Activated CD8-positive, alpha-beta memory T cell treated with anti-CD3 and anti-CD28 coated beads, Interleukin-2, amount 50 U/mL, for 1 hour (primary cell): ENCODE data around the gene TPST2.

Experiments
- DNase-seq: peaks from one replicate; pipeline ENCODE4 v3.0.0-alpha.2; 2020; ENCODE audit errors: extremely low read depth

TPST2 gene

DNA sequence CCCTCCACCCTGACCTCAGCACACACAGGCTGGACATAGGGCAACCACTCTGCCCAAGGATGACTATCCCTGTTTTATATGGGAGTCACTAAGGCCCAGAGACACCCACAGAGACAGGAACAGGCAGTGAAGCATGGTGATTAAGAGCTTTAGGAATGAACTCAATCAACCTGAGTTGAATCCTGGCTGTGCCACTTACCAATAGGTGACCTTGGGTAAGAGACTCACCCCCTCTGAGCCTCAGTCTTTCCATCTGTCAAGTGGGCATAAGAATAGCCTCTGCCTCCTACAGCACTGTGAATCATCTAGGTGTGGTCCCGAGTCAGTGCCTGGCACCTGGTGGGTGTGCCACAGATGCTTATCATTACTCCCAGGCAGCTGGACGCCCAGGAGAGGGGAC, 21.1 kb upstream of the TPST2 start:
- no peak for DNase-seq

DNA sequence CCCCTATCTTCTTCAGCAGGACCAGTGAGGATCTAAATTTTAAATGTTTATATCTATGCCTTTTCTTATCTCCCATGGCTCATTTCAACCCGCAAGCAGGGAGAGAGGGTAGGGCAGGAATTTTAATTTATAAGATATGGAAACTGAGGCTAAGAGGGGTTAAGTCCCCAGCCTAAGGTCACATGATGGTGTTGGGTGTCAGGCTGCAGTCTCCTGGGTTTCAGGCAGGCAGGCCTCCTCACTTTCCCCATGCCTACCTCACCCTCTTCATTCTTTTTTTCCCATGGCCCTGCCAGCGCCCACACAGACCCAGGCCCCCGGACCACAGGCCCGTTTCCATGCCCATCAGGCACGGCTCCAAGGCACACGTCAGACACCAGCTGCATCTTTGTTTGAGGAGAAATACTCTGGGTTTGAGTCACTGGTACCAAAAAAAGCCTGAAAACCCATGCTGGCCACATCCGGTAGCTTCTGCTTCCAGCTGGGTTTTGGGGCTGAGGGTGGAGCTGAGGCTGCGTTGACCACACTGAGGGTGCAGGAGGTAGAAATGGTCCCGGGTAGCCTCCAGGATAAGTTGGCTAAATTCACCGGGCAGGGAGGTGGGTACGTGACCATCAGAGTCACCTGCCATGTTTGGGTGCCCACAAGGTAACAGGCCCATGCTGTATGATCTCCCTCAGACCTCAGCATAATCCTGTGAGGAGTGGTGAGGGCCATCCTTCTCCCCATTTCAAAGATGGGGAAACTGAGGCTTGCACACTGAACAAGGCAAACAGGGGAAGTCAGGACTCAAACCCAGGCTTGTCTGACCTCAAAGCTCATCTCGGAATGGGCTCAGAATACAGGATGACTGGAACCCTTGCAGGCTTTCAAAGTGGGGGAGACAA, 20.4 kb upstream of the TPST2 start:
- no peak for DNase-seq

DNA sequence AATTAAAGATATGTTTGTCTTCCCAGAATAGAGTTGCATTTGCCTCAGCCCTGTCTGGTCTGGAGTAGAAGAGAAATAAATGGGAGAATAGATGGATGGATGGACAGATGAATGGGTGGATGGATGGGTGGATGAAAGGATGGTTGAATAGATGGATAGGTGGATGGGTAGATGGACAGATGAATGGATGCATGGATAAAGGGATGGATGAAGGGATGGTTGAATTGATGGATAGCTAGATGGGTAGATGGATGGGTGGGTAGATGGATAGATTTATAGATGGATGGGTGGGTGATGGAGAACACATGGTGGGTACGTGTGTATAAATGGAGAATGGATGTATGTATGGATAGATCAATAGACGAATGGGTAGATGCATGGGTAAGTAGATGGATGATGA, 19.4 kb upstream of the TPST2 start:
- no peak for DNase-seq

DNA sequence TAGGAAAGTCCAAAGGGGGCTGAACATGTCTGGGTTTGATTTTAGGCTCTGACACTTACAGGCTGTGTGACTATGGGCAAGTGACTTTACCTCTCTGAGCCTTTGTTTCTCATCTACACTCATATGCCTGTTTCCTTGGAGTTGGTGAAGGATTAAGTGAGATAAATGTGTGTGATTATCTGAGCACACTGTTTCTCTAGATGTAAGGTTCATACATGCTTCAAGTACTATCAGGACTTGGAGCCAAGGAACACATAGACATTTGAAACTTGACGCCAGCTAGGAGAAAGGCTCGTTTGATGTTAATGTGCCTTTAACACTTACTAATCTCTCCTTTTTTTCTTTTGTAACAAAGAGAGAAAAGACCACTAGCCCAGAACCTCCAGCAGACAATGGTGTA, 18.2 kb upstream of the TPST2 start:
- DNase-seq = no peak

DNA sequence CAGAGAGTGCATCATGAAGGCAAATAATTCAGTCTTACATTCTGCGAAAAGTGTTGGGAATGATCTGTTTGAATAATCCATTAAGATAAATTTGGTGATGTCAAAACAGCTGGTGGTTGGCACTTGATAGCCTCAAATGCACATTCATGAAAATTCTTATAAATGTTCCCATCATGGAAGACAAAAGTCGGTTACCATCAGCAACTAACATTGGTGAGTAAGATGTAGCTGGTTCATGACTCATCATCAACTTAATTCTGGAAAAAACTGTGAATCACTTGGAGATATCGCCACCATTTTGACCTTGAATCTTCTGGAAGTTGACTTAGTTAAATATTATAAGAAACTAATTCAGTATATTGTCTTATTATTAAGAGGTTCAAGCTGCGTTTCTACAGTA, 16.7 kb upstream of the TPST2 start:
- DNase-seq = no peak

DNA sequence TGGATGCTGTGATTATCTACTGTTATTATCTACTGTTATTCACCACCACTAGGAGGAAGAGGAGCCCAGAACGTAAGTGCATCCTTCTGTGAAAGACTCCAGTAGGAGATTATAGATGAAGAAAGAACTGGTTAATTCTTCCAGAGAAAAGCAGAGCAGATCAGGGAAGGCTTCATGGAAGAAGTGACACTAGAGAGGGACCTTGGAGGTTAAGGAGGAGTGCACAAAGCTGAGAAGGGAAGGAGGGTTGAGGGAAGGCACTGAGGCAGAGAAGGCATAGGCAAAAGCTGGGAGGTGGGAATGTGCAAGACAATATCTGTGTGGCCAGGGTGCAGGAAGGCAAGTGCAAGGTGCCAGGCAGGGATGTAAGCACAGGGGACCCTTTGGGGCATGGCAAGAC, 14.4 kb upstream of the TPST2 start:
- DNase-seq = no peak

DNA sequence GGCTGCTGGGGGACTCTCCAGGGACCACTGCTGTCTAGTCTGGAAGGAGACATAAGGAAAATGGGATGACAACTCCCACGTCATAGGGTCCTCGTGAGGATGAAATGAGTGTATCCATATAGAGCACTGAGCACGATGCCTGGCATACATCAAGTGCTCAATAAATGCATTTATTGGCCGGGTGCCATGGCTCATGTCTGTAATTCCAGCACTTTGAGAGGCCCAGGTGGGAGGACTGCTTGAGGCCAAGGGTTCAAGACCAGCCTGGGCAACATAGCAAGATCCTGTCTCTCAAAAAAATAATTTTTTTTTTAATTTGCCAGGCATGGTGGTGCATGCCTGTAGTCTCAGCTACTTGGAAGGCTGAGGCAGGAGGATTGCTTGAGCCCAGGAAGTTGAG, 12.2 kb upstream of the TPST2 start:
- no peak for DNase-seq

DNA sequence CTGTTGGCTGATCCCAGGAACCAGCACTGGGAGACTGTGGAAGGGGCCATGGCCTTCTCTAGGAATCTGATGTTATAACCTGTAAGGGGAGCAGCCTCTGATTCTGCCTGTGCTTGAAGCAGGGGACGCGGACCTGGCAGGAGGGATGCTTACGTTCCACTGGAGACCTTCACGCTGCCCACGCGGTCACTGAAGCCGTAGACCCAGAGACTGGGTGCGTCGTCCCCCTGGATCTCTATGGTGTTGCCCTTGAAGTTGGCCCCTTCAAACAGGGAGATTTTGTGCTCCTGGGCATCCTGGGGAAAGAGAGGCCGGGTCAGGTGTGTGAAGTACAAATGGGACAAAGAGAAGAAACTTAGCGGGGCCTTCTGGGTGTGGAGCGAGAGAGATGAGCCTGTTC, 11.8 kb upstream of the TPST2 start:
- no peak for DNase-seq

DNA sequence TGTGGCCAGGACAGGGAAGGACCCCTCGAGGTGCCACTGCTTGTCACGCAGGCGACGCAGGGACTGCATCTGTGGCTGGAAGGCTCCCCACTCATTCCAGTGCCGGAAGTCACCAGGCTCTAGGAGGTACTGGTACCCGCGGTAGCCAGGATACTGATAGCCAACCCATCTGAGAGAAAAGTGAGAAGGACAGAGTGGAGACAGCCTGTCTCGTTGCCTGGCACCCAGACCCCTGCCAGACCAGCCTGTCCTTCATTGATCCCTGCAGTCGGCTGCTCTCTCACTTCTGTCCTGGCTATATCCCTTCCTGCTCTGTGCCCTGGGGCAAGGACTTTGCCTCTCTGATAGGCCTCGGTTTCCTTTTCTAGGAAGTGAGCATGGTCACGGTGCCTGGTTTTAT, 9.6 kb upstream of the TPST2 start:
- no peak for DNase-seq

DNA sequence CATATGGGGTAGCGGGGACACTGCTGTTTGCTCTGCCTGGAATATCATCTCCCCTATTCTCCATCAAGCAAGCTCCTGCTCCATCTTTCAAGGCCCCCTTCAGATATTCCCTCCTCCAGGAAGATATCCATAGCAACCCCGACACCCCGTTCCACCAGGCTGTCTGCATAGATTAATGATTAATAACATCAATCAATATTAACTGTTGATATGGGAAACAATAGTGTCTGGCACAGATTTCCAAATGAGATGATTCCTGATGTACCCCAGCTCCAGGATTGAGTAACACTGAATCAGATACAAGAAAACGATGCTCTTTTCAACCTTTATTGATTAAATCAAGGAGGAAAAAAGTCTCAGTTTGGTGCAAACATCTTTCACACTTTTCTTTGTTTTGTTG, 7.5 kb upstream of the TPST2 start:
- DNase-seq = no peak

DNA sequence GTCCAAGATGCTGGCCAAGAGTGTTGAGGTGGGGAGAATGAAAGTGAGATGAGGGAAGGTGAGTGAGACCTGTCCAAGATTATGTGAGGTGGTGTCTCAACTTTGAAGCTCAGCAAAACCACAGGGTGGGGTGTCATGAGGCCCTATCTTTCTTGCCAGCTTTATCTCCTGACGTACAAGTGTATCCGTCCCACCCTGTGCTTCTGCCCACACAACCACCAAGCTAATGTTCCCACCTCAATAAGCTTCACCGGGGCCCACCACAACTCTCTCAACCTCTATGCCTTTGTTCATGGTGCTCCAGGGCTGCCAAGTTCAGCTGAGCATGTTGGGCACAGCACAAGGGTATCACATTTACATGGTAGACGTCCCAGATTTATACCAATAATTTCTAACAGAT, 7.1 kb upstream of the TPST2 start:
- peak; percentile 47 for DNase-seq

DNA sequence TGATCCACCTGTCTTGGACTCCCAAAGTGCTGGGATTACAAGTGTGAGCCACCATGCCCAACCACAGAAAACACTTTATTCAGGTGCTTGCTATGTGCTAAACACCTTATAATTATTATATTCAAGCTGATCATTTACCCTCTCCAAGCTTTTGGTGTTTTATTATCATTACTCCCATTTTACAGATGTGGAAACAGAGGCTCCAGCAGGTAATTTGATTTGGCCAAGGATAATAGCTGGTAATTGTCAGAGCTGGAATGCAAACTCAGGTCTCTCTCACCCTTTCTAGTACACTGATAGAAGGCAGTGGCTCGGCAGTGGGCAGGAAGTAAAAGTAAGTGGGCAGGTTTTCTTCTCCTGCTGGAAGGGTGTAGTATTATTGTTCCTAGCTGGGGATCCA, 3.8 kb upstream of the TPST2 start:
- no peak for DNase-seq

DNA sequence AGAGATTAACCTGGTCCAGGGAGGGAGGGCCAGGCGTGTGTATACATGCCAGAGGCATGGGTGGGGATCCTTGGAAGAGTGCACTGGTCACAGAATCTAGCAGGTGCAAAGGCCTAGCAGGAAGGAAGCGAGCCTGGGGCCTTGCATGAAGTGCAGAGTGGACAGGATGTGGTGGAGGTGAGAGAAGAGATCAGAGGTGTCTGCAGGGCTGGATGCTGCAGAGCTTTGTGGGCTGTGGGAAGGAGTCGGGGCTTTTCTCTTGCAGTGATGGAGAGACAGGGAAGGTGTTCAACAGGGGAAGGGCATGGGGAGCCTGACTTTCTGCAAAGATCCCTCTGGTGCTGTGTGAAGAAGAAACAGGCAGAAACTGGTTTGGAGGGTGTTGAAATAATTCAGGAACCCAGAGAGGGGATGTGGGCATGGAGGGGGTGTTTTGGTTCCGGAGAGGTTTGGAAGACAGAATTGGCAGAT, 2.5 kb upstream of the TPST2 start:
- DNase-seq = no peak

DNA sequence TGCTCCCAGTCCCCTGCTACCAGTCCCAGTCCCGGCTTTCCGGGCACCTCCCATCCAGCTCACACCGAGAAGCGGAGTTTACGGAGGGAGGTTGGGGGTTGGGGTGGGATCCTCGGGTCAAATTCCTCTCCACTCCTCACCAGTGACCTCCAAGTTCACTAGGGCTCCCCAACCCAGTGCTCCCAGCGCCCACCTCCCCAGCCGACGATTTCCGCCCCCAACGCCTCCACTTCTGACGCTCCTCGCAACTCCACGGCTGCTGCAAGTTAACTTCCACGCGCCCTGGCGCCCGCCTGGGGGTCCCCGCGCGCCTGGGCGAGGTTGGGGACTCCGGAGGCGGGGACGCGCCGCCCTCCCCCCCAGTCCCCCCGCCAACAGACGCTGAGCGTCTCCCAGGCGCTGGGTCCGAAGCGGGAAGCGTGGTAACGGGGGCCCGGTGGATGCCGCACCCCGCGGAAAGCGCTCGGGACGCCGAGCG, 526 bp downstream of the TPST2 start:
- DNase-seq = no peak

DNA sequence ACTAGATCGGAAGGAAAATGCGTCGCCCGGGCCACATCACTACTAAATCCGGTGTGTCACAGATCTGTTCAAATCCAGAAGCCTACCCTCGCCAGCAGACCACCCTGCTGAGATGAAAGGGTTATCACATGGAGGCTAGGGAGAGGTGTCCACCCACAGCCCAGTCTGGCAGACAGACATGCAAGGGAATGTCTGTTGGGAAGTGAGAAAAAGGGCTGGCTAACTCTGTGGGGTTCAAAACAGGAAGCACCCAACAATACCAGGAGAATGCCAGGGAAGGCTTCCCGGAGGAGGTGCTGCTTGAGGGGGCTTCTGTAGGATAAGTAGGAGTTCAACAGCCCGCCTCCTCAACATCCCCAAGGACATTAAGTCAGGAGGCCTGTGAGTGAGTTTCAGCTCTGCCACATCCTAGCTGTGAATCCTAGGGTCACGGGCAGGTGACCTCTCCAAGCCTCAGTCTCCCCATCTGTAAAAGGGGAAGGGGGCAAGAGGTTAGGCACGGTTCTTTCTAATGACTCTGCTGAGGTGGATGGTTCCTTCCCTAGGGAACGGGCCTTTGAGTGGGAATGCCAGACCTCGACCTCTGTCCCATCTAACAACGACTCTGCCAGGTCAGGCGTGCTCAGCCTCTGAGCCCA, 1.1 kb downstream of the TPST2 start:
- DNase-seq = no peak

DNA sequence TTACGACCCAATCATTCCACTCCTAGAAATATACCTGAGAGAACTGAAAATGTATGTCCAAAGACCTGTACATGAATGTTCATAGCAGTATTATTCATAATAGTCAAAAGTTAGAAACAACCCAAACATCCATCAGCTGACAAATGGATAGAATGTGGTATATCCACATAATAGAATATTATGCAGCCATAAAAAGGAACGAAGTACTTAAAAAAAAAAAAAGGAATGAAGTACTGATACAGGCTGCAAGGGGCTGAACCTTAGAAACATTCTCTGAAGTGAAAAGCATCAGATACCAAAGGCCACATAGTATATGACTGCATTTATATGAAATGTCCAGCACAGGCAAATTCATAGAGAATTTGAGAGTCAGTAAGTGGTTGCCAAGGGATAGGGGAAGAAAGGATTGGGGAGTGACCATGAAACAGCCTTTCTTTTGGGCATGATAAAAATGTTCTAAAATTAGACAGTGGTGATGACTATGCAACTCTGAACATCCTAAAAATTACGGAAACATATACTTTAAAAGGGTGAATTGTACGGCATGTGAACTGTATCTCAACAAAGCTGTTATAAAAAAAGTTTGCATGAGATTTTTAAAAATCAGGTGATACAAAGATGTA, 1.8 kb downstream of the TPST2 start:
- DNase-seq = no peak

DNA sequence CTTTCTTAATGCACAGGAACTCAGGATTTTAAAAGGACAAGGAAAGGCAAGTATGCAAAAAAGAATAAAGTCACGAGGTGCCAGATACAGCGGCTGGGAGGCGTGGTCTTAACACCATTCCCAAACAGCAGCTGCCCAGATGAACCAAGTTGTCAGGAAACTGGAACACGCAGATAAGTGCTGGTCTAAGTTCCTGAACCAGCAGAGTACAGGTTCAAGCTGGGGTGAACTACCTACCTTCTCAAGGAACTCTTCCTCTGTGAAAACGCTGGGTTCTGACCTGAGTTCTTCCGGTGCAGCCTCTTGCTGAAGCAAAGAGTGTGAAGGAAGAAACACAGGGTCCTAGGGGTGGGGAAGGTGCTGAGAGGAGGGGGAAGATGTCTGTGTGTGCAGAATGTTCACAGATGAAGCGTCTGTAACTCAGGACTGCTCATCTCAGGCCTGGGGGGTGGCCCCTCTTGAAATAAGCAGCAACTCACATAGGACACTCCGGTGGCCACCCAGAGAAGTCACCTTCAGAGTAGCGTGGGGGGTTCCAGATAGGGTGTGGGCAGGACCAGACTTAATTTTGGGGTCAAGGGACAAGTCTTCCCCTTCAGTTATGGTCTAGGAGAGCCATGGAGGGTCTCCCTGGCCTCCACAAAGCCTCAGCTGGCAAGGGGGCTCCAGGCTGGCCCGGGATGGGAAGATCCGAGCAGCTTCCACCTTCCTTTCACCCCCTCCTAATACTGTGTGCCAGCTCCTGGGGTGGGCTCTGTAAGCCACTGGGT, 3.2 kb downstream of the TPST2 start:
- DNase-seq = no peak

DNA sequence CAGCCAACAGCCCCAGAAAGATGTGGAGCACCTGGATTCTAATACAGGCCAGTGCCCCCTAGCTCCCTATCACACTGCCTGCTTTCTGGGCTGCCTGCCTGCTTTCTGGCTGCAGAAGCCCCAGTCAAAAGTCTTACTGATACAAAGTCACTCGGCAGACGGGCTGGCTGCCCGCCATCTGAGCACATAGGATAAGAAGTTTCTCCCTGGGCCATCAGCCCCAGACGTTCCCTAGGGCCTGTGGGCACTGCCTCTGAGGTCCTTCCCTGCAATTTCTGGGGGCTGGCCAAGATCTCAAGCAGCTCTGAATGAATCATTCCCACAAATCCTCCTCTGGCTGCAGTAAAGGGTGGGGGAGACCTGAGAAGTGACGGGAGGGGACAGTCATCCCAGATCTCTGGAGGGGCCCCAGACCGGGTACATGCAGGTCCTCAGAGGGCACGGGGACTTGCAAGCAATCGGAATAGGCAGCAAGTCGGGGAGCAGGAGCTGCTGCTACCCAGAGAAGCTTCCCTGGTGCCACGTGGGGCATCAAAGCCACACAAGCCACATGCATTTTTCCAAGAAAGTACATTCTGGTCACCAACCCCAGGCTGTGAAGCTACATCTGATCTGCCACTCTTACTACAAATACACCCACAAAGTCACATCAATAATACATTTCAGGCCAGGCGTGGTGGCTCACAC, 4.7 kb downstream of the TPST2 start:
- no peak for DNase-seq

DNA sequence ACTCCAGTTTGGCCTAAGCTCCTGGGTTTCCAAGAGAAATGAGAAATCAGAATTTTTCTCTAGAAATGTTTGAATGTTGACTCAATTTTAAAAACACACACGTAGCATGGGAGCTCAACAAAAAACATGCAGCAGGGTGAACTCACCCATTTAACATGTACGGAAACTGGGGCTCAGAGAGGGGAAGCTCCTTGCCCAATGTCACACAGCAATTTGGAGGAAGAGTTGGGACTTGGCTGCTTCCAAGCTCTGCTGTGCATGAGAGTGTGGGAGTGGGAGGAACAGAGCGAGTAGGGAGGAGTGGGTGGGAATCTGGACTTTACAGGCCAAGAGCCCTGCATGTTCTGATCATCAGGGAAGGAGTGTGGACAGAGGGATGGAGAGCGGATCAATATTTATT, 5.9 kb downstream of the TPST2 start:
- DNase-seq = no peak

DNA sequence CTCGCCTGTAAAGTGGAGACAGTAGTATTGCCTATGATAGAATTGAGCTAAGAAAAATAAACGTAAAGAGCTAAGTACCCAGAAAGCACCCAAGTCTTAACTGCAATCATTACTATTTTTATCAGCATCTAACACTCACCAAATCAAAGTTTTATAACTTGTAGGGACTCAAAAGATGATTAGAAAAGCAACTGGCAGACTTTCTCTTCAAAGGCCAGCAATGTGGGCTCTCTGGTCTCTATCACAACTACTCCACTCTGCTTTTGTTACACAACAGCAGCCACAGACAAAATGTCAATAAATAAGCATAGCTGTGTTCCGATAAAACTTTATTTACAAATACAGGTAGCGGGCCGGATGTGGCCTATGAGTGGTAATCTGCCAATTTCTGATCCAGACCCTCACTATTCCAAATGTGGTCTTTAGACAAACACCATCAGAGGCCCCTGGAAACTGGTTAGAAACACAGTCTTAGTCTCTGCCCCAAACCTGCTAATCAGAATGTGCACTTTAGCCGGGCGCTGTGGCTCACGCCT, 8.2 kb downstream of the TPST2 start:
- no peak for DNase-seq

DNA sequence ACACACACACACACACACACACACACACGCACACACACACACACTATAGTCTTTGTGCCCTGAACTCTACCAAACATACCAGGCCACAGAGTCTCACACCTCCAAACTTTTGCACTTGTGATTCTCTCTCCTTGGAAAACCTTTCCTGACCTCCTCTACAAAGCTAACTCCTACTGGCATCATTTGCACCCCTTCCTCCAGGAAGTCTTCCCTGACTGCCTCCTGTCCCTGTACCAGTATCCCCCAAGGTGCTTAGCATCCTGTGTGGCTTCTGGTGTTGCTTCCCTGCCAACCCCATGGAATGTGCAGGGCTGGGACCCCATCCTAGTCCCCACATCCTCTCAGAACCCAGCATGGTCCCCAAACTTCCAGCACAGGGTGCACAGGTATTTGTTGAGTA, 8.9 kb downstream of the TPST2 start:
- no peak for DNase-seq
